HFF-Myc (cell line): ENCODE data around the gene COQ7.

ENCODE experiments used
- DNase-seq: peaks from one replicate; pipeline ENCODE4 v3.0.0-alpha.2; 2011; ENCODE audit warnings: low read depth; ENCODE audit errors: extremely low read depth
- H3K4me3 ChIP-seq: replicated peaks from 2 replicates; pipeline ENCODE4 v1.5.1; 2011; ENCODE audit warnings: low read depth, mild to moderate bottlenecking, control low read depth, low read length
- TF ChIP-seq, protein P1 (sequence below): IDR thresholded peaks from 2 replicates; pipeline ENCODE4 v1.5.1; 2012; ENCODE audit warnings: mild to moderate bottlenecking, low read depth, low read length, control low read depth; ENCODE audit errors: missing control alignments

The COQ7 gene

DNA sequence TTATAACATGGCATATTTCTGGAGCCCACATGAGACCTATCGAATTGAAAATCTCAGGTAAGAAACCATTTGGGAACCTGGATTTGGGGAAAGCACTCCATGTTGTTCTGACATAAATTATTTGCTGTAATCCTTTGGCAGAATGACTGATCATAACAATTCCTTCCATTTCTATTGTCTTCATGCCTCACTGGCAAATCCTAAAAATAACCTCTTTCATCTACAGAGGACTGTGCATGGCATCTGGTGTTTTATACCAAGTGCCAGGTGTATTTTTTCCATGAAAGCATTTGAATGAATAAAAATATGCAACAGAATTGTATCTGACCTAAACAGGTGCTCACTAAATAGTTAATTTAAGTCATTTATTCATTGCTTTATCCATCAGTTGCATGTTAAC lies 33.7 kb upstream of the COQ7 start:
- DNase-seq, result no peak
- TF ChIP-seq, protein P1, sequence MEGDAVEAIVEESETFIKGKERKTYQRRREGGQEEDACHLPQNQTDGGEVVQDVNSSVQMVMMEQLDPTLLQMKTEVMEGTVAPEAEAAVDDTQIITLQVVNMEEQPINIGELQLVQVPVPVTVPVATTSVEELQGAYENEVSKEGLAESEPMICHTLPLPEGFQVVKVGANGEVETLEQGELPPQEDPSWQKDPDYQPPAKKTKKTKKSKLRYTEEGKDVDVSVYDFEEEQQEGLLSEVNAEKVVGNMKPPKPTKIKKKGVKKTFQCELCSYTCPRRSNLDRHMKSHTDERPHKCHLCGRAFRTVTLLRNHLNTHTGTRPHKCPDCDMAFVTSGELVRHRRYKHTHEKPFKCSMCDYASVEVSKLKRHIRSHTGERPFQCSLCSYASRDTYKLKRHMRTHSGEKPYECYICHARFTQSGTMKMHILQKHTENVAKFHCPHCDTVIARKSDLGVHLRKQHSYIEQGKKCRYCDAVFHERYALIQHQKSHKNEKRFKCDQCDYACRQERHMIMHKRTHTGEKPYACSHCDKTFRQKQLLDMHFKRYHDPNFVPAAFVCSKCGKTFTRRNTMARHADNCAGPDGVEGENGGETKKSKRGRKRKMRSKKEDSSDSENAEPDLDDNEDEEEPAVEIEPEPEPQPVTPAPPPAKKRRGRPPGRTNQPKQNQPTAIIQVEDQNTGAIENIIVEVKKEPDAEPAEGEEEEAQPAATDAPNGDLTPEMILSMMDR, result no peak
- no peak overlapping the region for H3K4me3 ChIP-seq

DNA sequence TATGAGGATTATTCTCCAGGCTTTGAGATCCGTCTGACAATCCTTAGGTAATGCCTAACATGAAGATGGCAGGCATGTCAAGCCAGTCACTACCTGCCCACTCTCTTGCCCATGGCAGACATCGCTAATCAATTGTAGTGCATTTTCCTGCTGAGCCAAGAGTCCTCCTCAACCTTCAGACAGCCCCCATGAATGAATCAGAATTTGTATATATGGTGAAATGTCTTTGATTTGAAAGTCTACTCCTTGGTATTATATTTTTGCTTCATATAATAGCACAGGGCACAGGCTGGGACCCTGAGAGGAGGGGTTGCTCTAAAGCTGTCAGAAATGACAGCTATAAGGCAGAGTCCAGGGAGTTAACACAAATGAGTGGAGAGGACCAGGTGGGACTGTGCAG lies 27.0 kb upstream of the COQ7 start:
- TF ChIP-seq, protein P1, result no peak

DNA sequence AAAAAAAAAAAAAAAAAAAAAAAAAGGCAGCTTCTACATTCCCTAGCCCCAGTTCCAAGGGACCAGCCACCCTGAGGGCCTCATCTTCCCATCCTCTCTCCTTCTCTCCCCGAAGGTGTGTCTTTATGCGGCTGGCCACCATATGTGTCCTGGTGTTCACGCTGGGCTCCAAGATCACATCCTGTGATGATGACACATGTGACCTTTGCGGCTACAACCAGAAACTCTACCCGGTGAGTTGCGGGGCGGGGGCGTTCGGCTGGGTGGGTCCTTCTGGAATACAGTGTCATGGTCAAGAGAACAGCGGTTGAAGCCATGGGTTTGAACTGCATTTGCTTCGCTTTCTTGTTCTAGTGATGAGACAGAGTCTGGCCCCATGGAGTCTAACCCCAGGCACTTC lies 22.6 kb upstream of the COQ7 start:
- peak; percentile 29 for DNase-seq
- TF ChIP-seq, protein P1, result no peak
- H3K4me3 ChIP-seq, result no peak overlapping the region

More for the DNA sequence above, 27.0 kb upstream of the COQ7 start:
- DNase-seq, result no peak
- no peak overlapping the region for H3K4me3 ChIP-seq

DNA sequence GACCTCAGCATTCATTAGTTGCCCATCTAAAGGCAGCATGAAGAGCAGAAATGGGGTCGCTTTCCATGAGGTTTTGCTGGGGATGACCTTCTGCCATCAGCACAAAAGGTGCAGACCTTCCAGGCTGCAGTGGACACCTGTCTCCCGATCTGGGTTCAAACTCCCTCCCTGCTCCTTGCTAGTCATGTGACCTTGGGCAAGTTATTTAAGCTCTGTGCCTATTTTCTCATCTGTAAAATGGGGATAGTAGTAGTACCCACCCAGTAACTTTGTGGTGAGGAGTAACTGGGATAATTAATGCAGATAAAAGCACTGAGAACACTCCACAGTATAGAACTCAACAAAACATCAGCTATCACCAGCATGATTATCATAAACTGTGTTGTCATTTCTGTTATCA lies 21.4 kb upstream of the COQ7 start:
- TF ChIP-seq, protein P1, result no peak
- no peak overlapping the region for H3K4me3 ChIP-seq
- no peak for DNase-seq

DNA sequence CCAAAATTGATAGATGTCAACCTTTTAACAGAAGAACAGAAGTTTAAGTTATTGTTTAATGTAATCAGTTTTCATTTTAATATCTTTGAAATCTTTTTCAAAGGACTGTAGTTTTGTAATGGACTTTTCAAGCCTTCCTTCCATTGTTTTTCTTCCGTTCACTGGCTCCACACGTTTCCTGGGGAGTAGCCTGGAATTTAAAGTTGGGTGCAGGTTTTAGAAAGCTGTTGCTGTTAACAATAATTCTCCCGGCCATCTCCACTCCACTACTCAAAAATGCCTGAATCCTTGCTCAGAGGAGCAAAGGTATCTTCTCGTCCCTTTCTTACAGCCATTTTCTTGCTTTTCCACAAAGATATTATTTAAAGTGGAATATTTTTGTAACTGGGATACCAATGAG lies 4.7 kb upstream of the COQ7 start:
- no peak for DNase-seq
- TF ChIP-seq, protein P1, result no peak
- no peak overlapping the region for H3K4me3 ChIP-seq

DNA sequence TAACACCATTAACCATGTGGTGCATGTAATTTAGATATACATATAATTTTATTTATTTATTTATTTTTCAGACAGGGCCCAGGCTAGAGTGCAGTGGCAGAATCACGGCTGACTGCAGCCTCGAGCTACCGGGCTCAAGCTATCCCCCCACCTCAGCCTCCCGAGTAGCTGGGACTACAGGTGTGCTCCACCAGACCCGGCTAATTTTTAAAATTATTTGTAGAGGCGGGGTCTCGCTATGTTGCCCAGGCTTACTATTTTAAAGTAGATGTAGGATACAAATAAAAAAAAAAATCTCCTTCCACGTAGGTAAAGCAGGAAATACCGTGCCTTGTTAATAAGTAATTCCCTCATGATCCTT lies 446 bp upstream of the COQ7 start:
- peak overlapping the region; percentile 85 for H3K4me3 ChIP-seq
- DNase-seq, result no peak
- TF ChIP-seq, protein P1, result no peak

DNA sequence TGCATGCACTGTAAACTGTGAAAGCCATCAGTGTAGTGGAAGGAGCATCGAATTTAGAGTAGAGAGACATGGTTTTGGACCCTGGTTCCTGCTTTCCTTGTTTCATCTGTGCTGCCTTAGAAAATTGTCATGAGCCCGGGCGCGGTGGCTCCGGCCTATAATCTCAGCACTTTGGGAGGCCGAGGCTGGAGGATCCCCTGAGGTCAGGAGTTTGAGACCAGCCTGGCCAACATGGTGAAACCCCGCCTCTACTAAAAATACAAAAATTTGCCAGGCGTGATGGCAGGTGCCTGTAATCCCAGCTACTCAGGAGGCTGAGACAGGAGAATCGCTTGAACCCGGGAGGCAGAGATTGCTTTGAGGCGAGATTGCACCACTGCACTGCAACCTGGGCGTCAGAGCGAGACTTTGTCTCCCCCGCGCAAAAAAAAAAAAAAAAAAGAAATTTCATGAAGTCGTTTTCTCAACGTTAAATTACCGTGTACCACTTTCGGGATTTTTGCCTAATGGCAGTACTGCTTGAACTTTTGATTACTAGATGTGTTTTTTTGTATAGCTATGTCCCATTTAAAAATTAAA lies 912 bp downstream of the COQ7 start:
- no peak for DNase-seq
- TF ChIP-seq, protein P1, result no peak
- peak overlapping the region; percentile 85 for H3K4me3 ChIP-seq
